ENCODE data around the gene SOX18. TPM values are rescaled to one million over a fixed set of nuclear protein-coding genes. Genes with fewer than 3 reads are reported as not detected.
A peak's percentile ranks its signal among the peaks of the same experiment; 100 is the strongest.

Gene SOX18
- total RNA-seq, 3 donors from 2014 or later (not counting 1 experiment from before 2014, with no cell fraction given), result not detected

DNA sequence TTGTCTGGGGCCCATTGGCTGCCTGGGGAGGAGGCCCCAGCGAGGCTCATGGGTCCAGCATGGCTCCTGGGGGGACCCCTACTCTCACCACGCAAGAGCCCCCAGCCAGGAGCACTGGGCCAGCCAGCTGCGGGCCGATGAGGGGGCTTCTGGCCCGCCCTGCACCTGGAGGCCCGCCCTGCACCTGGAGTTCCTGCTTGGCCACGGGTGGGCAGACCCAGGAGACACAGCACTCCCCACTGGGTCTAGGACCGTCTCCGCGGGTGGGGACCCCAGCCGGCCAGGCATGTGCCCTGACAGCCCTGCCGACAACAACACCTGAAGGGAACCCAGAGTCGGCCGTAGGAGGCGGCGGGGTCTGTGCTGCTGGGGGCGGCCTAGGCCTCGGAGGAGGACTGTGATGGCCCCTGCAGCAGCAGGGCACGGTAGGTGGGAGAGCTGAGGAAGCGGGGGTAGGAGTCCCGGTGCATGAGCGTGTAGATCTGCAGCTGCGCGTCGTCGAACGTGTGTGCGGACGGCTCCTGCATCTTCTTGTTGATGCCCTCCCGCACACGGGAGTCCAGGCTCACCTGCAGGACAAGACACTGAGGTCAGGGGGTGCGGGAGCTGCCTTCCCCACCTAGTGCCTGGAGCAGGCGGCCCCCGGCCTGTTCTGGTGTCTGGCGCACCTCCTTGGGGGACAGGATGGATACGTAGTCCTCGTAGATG, 24.2 kb upstream of the SOX18 start:
- H3K27me3 Mint-ChIP-seq (ENCODE audit: low read depth in 2 of 2), result no peaks in the 10 kb centered on the region
- WGBS (ENCODE audit: insufficient coverage), result 93% methylated on average over 37 of the region's 37 CpGs
- peaks cover 43% of the 10 kb centered on the region for H3K36me3 ChIP-seq (ENCODE audit: control insufficient read depth, insufficient read depth, low read length)
- ATAC-seq, result no peak
- no peak overlapping the region for H3K4me3 ChIP-seq (ENCODE audit: low read length)
- no peak overlapping the region for H3K27ac ChIP-seq (ENCODE audit: low read length)
- no peaks in the 10 kb centered on the region for H3K9me3 ChIP-seq (ENCODE audit: control insufficient read depth, insufficient read depth, low read length)
- intact Hi-C loops (cut with micrococcal nuclease), result no loop called here
- DNase-seq, result no peak
- peaks cover 52% of the 10 kb centered on the region for H3K4me1 ChIP-seq (ENCODE audit: control insufficient read depth, insufficient read depth, low read length)
- no peak overlapping the region for H3K4me3 Mint-ChIP-seq
- no peak overlapping the region for H3K27ac Mint-ChIP-seq
- no peaks in the 10 kb centered on the region for H3K27me3 ChIP-seq (ENCODE audit: control insufficient read depth, insufficient read depth, low read length)
- peaks cover 11 to 39% of the 10 kb centered on the region in 2 donors for H3K4me1 Mint-ChIP-seq
- H3K36me3 Mint-ChIP-seq, result no peaks in the 10 kb centered on the region
- no peaks in the 10 kb centered on the region for H3K9me3 Mint-ChIP-seq
- TF ChIP-seq, protein P1, sequence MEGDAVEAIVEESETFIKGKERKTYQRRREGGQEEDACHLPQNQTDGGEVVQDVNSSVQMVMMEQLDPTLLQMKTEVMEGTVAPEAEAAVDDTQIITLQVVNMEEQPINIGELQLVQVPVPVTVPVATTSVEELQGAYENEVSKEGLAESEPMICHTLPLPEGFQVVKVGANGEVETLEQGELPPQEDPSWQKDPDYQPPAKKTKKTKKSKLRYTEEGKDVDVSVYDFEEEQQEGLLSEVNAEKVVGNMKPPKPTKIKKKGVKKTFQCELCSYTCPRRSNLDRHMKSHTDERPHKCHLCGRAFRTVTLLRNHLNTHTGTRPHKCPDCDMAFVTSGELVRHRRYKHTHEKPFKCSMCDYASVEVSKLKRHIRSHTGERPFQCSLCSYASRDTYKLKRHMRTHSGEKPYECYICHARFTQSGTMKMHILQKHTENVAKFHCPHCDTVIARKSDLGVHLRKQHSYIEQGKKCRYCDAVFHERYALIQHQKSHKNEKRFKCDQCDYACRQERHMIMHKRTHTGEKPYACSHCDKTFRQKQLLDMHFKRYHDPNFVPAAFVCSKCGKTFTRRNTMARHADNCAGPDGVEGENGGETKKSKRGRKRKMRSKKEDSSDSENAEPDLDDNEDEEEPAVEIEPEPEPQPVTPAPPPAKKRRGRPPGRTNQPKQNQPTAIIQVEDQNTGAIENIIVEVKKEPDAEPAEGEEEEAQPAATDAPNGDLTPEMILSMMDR (IDR thresholded peaks at IDR 0.05), result no peak

DNA sequence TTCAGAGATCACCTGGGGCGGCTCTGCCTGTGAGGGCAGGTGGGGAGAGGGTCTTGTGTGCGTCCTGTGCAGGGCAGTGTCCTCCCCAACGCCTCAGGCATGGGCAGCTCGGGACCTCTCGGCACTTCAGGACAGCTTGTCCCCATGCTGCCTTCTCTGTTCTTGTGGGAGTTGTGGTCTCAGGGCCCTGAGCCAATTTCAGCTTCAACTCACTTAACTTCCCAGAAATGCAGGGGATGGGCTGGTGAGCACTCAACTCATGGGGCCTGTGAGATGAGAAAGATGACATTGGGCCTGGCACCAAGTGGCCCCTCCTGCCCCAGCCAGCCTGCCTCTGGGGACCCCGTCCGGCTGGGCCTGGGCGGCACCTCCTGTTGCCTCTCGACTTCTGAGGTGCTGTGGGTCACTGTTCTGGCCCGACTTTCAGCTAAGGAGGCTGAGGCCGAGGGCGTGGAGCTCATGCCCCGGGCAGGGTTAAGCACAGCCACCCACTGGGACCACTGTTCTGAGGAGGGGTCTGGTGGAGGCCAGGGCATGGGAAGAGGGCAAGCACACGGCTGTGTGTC, 23.1 kb upstream of the SOX18 start:
- Mint-ChIP-seq H3K27ac (peak overlapping the region in 1 of 2 donors; percentile 52), H3K27me3 (ENCODE audit: low read depth in 2 of 2) (no peaks in the 10 kb centered on the region), H3K4me3 (no peak overlapping the region), H3K36me3 (no peaks in the 10 kb centered on the region), H3K4me1 (peaks cover 5 to 38% of the 10 kb centered on the region in 2 donors), H3K9me3 (no peaks in the 10 kb centered on the region)
- TF ChIP-seq, protein P1 (IDR thresholded peaks at IDR 0.05), result no peak
- intact Hi-C loops (cut with micrococcal nuclease), result no loop called here
- Histone ChIP-seq H3K9me3 (ENCODE audit: control insufficient read depth, insufficient read depth, low read length) (no peaks in the 10 kb centered on the region), H3K36me3 (ENCODE audit: control insufficient read depth, insufficient read depth, low read length) (peaks cover 43% of the 10 kb centered on the region), H3K4me3 (ENCODE audit: low read length) (no peak overlapping the region), H3K27ac (ENCODE audit: low read length) (no peak overlapping the region), H3K27me3 (ENCODE audit: control insufficient read depth, insufficient read depth, low read length) (no peaks in the 10 kb centered on the region), H3K4me1 (ENCODE audit: control insufficient read depth, insufficient read depth, low read length) (peaks cover 51% of the 10 kb centered on the region)
- ATAC-seq (no peak), DNase-seq (no peak)
- WGBS (ENCODE audit: insufficient coverage), result 80% methylated on average over 14 of the region's 14 CpGs

DNA sequence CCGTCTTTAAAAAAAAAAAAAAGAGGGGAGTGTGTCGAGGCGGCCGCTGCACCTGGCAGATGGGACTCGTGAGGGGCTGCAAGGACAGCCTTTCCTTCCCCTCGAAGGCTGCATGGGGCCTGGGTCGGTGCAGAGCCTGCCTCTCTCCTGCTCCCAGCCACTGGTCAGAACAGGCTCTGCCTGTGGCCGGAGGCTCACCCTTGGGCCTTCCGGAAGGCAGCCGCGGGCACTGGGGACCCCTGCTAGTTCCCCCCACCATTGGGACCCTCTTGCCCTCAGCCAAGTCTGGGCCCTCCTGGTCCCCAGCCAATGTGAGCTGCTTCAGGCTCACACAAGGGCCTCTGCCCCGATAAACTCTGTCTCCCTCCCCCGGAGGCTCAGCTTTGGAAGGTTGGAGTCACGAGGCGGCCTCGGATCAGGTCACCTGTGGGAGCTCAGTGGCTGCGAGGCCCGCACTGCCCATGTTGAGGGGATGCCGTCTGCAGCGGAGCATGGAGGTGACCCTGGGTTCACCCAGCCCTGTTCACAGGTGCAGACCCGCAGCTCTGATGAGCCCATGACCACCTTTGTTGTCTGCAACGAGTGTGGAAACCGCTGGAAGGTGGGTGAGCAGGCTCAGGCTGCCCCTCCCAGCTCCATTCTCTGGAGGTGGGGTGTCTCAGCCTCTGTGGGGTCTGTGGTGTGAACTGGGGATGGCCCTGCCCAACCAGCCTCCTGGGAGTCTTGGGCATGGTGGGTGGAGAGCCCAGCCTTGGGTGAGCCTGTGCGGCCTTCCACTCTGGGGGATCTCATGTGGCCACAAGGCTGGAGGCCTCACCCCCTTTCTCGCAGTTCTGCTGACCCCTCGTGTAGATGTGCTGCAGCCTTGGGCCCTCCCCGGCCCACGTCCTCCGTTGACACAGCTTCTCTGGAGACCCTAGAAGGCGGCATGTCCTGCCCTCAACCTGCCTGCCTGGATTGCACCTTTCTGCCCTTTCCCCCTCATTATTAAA, 22.2 kb upstream of the SOX18 start:
- no peaks in the 10 kb centered on the region for H3K9me3 Mint-ChIP-seq
- Histone ChIP-seq H3K4me1 (ENCODE audit: control insufficient read depth, insufficient read depth, low read length) (peaks cover 51% of the 10 kb centered on the region), H3K36me3 (ENCODE audit: control insufficient read depth, insufficient read depth, low read length) (peaks cover 43% of the 10 kb centered on the region), H3K9me3 (ENCODE audit: control insufficient read depth, insufficient read depth, low read length) (no peaks in the 10 kb centered on the region), H3K27ac (ENCODE audit: low read length) (no peak overlapping the region), H3K4me3 (ENCODE audit: low read length) (no peak overlapping the region), H3K27me3 (ENCODE audit: control insufficient read depth, insufficient read depth, low read length) (no peaks in the 10 kb centered on the region)
- intact Hi-C loops (cut with micrococcal nuclease), result no loop called here
- H3K27ac Mint-ChIP-seq, result peak overlapping the region; percentile 21 to 52
- DNase-seq (no peak), ATAC-seq (no peak)
- 81% methylated on average over 30 of the region's 30 CpGs for WGBS (ENCODE audit: insufficient coverage)
- TF ChIP-seq, protein P1 (IDR thresholded peaks at IDR 0.05), result no peak
- H3K27me3 Mint-ChIP-seq (ENCODE audit: low read depth in 2 of 2), result no peaks in the 10 kb centered on the region
- no peak overlapping the region for H3K4me3 Mint-ChIP-seq
- H3K4me1 Mint-ChIP-seq, result peaks cover 6 to 41% of the 10 kb centered on the region in 2 donors
- H3K36me3 Mint-ChIP-seq, result no peaks in the 10 kb centered on the region

All from natural killer cell (primary cell).